GM18907 (cell line): ENCODE results near the gene TSSC4.
"Not testable (repeated sequence)": the region's sequence is repeated elsewhere in the genome, so short reads cannot be mapped to it uniquely, and the experiment has no call there.

ENCODE experiments used
- ATAC-seq: cut with Tn5 transposase; IDR thresholded peaks from one replicate; pipeline ENCODE4 v1.9.1; 2021; ENCODE audit warnings: mild to moderate bottlenecking, moderate library complexity; ENCODE audit not compliant: unreplicated experiment

Gene TSSC4

GRCh38 chr11:2400069-2400761 is at the start of gene TSSC4:
Gene TSSC4 (plus strand): TSS chr11:2400750. CDS start chr11:2402634, 1,884 bp downstream.
- peak; percentile 83 for ATAC-seq

- ATAC-seq: no peak
Measured at GRCh38 chr11:2351701-2352100, 48.8 kb upstream of the TSSC4 start.

GRCh38 chr11:2352420-2352819 is 48.1 kb upstream of the TSSC4 start:
- ATAC-seq: no peak

- no peak for ATAC-seq
Measured at GRCh38 chr11:2355000-2355644, 45.4 kb upstream of the TSSC4 start.

GRCh38 chr11:2357246-2357645 is 43.3 kb upstream of the TSSC4 start:
- no peak for ATAC-seq

GRCh38 chr11:2357651-2358050 is 42.9 kb upstream of the TSSC4 start:
- not testable (repeated sequence) for ATAC-seq

GRCh38 chr11:2358754-2359442 is 41.7 kb upstream of the TSSC4 start:
- no peak for ATAC-seq

- ATAC-seq: no peak
Measured at GRCh38 chr11:2359557-2359956, 41.0 kb upstream of the TSSC4 start.

GRCh38 chr11:2360081-2360642 is 40.4 kb upstream of the TSSC4 start:
- no peak for ATAC-seq

GRCh38 chr11:2361565-2361964 is 39.0 kb upstream of the TSSC4 start:
- ATAC-seq: no peak

- ATAC-seq: no peak
Measured at GRCh38 chr11:2362414-2362813, 38.1 kb upstream of the TSSC4 start.

GRCh38 chr11:2363130-2363529 is 37.4 kb upstream of the TSSC4 start:
- ATAC-seq: no peak

GRCh38 chr11:2363577-2364370 is 36.8 kb upstream of the TSSC4 start:
- no peak for ATAC-seq

- not testable (repeated sequence) for ATAC-seq
Measured at GRCh38 chr11:2364386-2364785, 36.2 kb upstream of the TSSC4 start.

GRCh38 chr11:2365571-2366210 is 34.9 kb upstream of the TSSC4 start:
- ATAC-seq: no peak

GRCh38 chr11:2366276-2366675 is 34.3 kb upstream of the TSSC4 start:
- ATAC-seq: no peak

GRCh38 chr11:2366733-2367132 is 33.8 kb upstream of the TSSC4 start:
- no peak for ATAC-seq

- ATAC-seq: no peak
Measured at GRCh38 chr11:2367266-2368160, 33.0 kb upstream of the TSSC4 start.

GRCh38 chr11:2368178-2368850 is 32.2 kb upstream of the TSSC4 start:
- ATAC-seq: no peak
